GM18502 (cell line): ENCODE data around the gene MEAF6.

Experiments used
- ATAC-seq: cut with Tn5 transposase; IDR thresholded peaks from one replicate; pipeline ENCODE4 v1.9.1; 2021; ENCODE audit warnings: mild to moderate bottlenecking; ENCODE audit not compliant: unreplicated experiment, poor library complexity

MEAF6 gene

GRCh38 chr1:37448185-37448584 is 66.4 kb downstream of the MEAF6 start:
- ATAC-seq, result no peak

- no peak for ATAC-seq
Measured at GRCh38 chr1:37446874-37447273, 67.7 kb downstream of the MEAF6 start.

GRCh38 chr1:37442644-37443043 is 71.9 kb downstream of the MEAF6 start:
- ATAC-seq, result no peak
